CD4-positive, alpha-beta T cell treated with Interleukin-1 beta for 1 hour (primary cell): ENCODE measurements around the gene MX1.

Experiments
- DNase-seq, 2 donors: peaks; one replicate each; pipeline ENCODE4 v3.0.0-alpha.2; 2020 to 2022

MX1 gene

GRCh38 chr21:41494242-41494641, 68.2 kb downstream of the MX1 start:
- no peak for DNase-seq

GRCh38 chr21:41497008-41497407, 71.0 kb downstream of the MX1 start:
- DNase-seq = no peak

GRCh38 chr21:41497788-41498187, 71.7 kb downstream of the MX1 start:
- no peak for DNase-seq

GRCh38 chr21:41499920-41500319, 73.9 kb downstream of the MX1 start:
- DNase-seq = no peak

- no peak for DNase-seq
Observed at GRCh38 chr21:41500363-41500762, 74.3 kb downstream of the MX1 start.

GRCh38 chr21:41500931-41501381, 74.9 kb downstream of the MX1 start:
- DNase-seq = no peak

GRCh38 chr21:41501919-41502318, 75.9 kb downstream of the MX1 start:
- no peak for DNase-seq

- DNase-seq = no peak
Observed at GRCh38 chr21:41503331-41503730, 77.3 kb downstream of the MX1 start.

GRCh38 chr21:41504030-41504429, 78.0 kb downstream of the MX1 start:
- no peak for DNase-seq

- DNase-seq = no peak
Observed at GRCh38 chr21:41506005-41506594, 80.1 kb downstream of the MX1 start.

GRCh38 chr21:41506611-41507520, 80.8 kb downstream of the MX1 start:
- no peak for DNase-seq

GRCh38 chr21:41507521-41508414, 81.7 kb downstream of the MX1 start, which contains the start of gene TMPRSS2:
TMPRSS2 (minus strand) TSS chr21:41508158; CDS start chr21:41498133, 10,025 bp downstream.
- no peak for DNase-seq

GRCh38 chr21:41508415-41509144, 82.5 kb downstream of the MX1 start:
- DNase-seq = no peak
